ENCODE results near the gene DROSHA. TPM values are rescaled to one million over a fixed set of nuclear protein-coding genes. Genes with fewer than 3 reads are reported as not detected.

The DROSHA gene
- total and polyA plus RNA-seq, 2 donors (not counting 3 experiments of a cell fraction or from before 2014, with no cell fraction given) = 49.1 to 96.4 TPM

DNA sequence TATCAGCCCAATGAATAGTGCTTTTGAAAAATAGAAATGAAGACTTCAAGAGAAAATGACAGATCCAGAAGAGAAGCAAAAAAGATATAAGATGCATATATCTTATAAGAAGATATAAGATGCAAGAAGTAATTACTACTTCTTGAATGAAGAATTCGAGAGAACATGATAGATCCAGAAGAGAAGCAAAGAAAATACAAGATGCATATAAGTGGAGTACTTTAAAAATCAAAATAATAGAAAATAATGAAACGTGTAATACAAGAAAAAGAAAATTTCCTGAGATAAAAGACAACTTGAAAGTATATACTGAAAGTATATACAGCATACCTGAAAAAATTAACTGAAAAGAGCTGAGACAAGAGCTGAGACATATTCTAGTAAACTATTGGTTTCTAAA is 76.7 kb downstream of the DROSHA start:
- POLR2A ChIA-PET = no interaction called here
- TF ChIP-seq, protein P1, sequence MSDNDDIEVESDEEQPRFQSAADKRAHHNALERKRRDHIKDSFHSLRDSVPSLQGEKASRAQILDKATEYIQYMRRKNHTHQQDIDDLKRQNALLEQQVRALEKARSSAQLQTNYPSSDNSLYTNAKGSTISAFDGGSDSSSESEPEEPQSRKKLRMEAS (IDR thresholded peaks at IDR 0.05; ENCODE audit: insufficient read depth, insufficient read length) = no peak
- TF ChIP-seq GATA2 (IDR thresholded peaks at IDR 0.05; ENCODE audit: insufficient read depth, insufficient read length, low read depth, low read length) = no peak
- no peak for TF ChIP-seq MYC (IDR thresholded peaks at IDR 0.05; ENCODE audit: low read depth, low read length)
- TF ChIP-seq EZH2 (IDR thresholded peaks at IDR 0.05; ENCODE audit: borderline replicate concordance, low read depth, low read length, severe bottlenecking) = no peak
- TF ChIP-seq, protein P2, sequence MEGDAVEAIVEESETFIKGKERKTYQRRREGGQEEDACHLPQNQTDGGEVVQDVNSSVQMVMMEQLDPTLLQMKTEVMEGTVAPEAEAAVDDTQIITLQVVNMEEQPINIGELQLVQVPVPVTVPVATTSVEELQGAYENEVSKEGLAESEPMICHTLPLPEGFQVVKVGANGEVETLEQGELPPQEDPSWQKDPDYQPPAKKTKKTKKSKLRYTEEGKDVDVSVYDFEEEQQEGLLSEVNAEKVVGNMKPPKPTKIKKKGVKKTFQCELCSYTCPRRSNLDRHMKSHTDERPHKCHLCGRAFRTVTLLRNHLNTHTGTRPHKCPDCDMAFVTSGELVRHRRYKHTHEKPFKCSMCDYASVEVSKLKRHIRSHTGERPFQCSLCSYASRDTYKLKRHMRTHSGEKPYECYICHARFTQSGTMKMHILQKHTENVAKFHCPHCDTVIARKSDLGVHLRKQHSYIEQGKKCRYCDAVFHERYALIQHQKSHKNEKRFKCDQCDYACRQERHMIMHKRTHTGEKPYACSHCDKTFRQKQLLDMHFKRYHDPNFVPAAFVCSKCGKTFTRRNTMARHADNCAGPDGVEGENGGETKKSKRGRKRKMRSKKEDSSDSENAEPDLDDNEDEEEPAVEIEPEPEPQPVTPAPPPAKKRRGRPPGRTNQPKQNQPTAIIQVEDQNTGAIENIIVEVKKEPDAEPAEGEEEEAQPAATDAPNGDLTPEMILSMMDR (IDR thresholded peaks at IDR 0.05; ENCODE audit: extremely low read depth in 1 of 2, insufficient read depth in 1 of 2, low read depth in 1 of 2, low read length in 2 of 2) = no peak
- dilution Hi-C loops (cut with MboI; ENCODE audit: extremely low pct_ligation_motif_present, low sequenced_read_pairs) = no loop called here

DNA sequence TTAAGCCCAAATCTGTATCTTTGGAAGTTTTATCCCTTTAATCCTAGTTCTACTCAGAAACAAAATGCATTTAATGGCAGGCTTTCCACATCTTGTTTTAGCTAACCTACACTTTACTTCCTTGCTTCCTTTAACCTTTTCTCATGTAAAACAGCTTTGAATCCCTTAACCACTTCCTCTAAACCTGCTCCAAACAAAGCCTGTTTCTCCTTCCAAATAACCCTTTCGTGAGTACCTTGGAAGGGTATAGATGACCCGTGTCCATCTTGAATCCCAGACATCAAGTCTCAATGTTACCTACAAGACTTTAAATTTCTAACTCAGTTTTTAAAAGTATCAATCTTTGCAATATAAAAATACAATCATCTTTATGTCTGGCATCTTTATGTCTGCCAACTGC is 78.4 kb downstream of the DROSHA start:
- DNase-seq (ENCODE audit: low read depth, low spot score) (no peak), FAIRE-seq (no peak)
- no peak for TF ChIP-seq MYC (IDR thresholded peaks at IDR 0.05; ENCODE audit: low read depth, low read length)
- TF ChIP-seq POLR2A (IDR thresholded peaks at IDR 0.05; ENCODE audit: low read depth, low read length) = no peak
- no peak for TF ChIP-seq GATA2 (IDR thresholded peaks at IDR 0.05; ENCODE audit: insufficient read depth, insufficient read length, low read depth, low read length)
- TF ChIP-seq, protein P2 (IDR thresholded peaks at IDR 0.05; ENCODE audit: extremely low read depth in 1 of 2, insufficient read depth in 1 of 2, low read depth in 1 of 2, low read length in 2 of 2) = no peak
- TF ChIP-seq EZH2 (IDR thresholded peaks at IDR 0.05; ENCODE audit: borderline replicate concordance, low read depth, low read length, severe bottlenecking) = no peak
- no peak for TF ChIP-seq FOS (IDR thresholded peaks at IDR 0.05; ENCODE audit: borderline replicate concordance, insufficient read depth, low read length)
- TF ChIP-seq, protein P1 (IDR thresholded peaks at IDR 0.05; ENCODE audit: insufficient read depth, insufficient read length) = no peak
- no peak for TF ChIP-seq JUN (IDR thresholded peaks at IDR 0.05; ENCODE audit: borderline replicate concordance, insufficient read depth, insufficient read length, low read depth)
- TF ChIP-seq POLR2AphosphoS5 (IDR thresholded peaks at IDR 0.05; ENCODE audit: insufficient read depth, low read depth, low read length) = no peak
- Histone ChIP-seq H3K79me2 (ENCODE audit: control insufficient read depth, insufficient read depth, low read length) (no peaks in the 10 kb centered on the region), H3K9ac (replicated peaks; ENCODE audit: extremely low read depth, insufficient read depth, low read length) (no peak overlapping the region), H3K4me1 (ENCODE audit: control insufficient read depth, extremely low read depth, insufficient read depth, low read length) (no peaks in the 10 kb centered on the region), H3K4me3 (replicated peaks in 1 of 3; ENCODE audit: insufficient read depth in 1 of 3, low read depth in 1 of 3, low read length in 3 of 3) (no peak overlapping the region), H3K36me3 (ENCODE audit: control insufficient read depth in 2 of 2, extremely low read depth in 1 of 2, insufficient read depth in 2 of 2, low read length in 2 of 2) (peaks cover 2 to 11% of the 10 kb centered on the region in 2 experiments), H2AFZ (ENCODE audit: low read depth, low read length) (no peak overlapping the region), H3K9me1 (replicated peaks; ENCODE audit: control insufficient read depth, extremely low read depth, insufficient read depth, low read length) (no peaks in the 10 kb centered on the region), H3K4me2 (ENCODE audit: insufficient read depth, low read length) (no peak overlapping the region), H3K27ac (ENCODE audit: insufficient read depth, low read depth, low read length) (no peak overlapping the region), H4K20me1 (replicated peaks; ENCODE audit: control insufficient read depth, extremely low read depth, insufficient read depth, low read length) (no peaks in the 10 kb centered on the region), H3K27me3 (ENCODE audit: control insufficient read depth in 2 of 2, insufficient read depth in 2 of 2, low read length in 2 of 2) (no peaks in the 10 kb centered on the region), H3K9me3 (replicated peaks; ENCODE audit: control insufficient read depth, insufficient read depth, low read length) (no peaks in the 10 kb centered on the region)
- dilution Hi-C loops (cut with MboI; ENCODE audit: extremely low pct_ligation_motif_present, low sequenced_read_pairs) = no loop called here
- CTCF ChIA-PET = no interaction called here
- POLR2A ChIA-PET = no interaction called here
- intact Hi-C loops (cut with micrococcal nuclease) = loop anchor here (5.0 kb wide), 1 partner anchor 1989 kb away; the partner anchor contains the start of gene TARS1
- no TSS peak for BruUV-seq (replicated peaks)

More for the DNA sequence above, 76.7 kb downstream of the DROSHA start:
- intact Hi-C loops (cut with micrococcal nuclease) = no loop called here
- no TSS peak for BruUV-seq (replicated peaks)
- Histone ChIP-seq H3K9ac (replicated peaks; ENCODE audit: extremely low read depth, insufficient read depth, low read length) (no peak overlapping the region), H3K4me2 (ENCODE audit: insufficient read depth, low read length) (no peak overlapping the region), H4K20me1 (replicated peaks; ENCODE audit: control insufficient read depth, extremely low read depth, insufficient read depth, low read length) (no peaks in the 10 kb centered on the region), H3K79me2 (ENCODE audit: control insufficient read depth, insufficient read depth, low read length) (no peaks in the 10 kb centered on the region), H3K27ac (ENCODE audit: insufficient read depth, low read depth, low read length) (no peak overlapping the region), H3K4me3 (replicated peaks in 1 of 3; ENCODE audit: insufficient read depth in 1 of 3, low read depth in 1 of 3, low read length in 3 of 3) (no peak overlapping the region), H2AFZ (ENCODE audit: low read depth, low read length) (no peak overlapping the region), H3K27me3 (ENCODE audit: control insufficient read depth in 2 of 2, insufficient read depth in 2 of 2, low read length in 2 of 2) (no peaks in the 10 kb centered on the region), H3K9me1 (replicated peaks; ENCODE audit: control insufficient read depth, extremely low read depth, insufficient read depth, low read length) (no peaks in the 10 kb centered on the region), H3K36me3 (ENCODE audit: control insufficient read depth in 2 of 2, extremely low read depth in 1 of 2, insufficient read depth in 2 of 2, low read length in 2 of 2) (peaks cover 2 to 10% of the 10 kb centered on the region in 2 experiments), H3K4me1 (ENCODE audit: control insufficient read depth, extremely low read depth, insufficient read depth, low read length) (no peaks in the 10 kb centered on the region), H3K9me3 (replicated peaks; ENCODE audit: control insufficient read depth, insufficient read depth, low read length) (no peaks in the 10 kb centered on the region)
- no peak for DNase-seq (ENCODE audit: low read depth, low spot score)
- CTCF ChIA-PET = no interaction called here
- no peak for FAIRE-seq

Measured in endothelial cell of umbilical vein (primary cell).